GM12874 (cell line): ENCODE results near the gene SOWAHB.

Experiments
- CTCF ChIP-seq: IDR thresholded peaks from 2 replicates; pipeline ENCODE4 v1.5.1; 2011; ENCODE audit warnings: low read depth, mild to moderate bottlenecking, control low read depth, low read length, moderate library complexity; ENCODE audit not compliant: insufficient read depth

SOWAHB gene

DNA sequence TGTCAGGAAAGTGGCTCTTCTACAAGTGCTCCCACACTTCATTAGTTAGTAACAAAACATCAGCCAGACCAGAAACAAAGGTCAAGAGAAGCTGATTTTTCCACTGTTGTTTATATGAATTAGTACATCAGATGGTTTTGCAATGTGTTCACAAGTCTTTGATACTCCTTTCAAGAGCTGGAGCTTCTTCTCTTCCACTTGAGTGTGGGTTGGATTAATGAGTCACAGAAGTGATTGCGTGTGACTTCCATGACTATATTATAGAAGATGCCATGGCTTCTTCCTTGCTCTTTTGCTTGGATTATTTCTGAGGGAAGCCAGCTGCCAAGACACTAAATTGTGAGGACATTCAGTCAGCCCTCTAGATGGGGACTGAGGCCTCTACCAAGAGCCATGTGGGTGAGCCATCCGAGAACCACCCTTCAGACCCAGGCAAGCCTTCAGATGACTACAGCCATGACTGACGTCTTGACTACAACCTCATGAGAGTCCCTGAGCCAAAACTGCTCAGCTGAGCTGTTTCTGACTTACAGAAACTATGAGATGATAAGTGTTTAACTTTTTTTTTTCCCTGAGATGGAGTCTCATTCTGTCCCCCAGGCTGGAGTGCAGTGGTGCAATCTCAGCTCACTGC lies 18.1 kb downstream of the SOWAHB start:
- no peak for TF ChIP-seq CTCF

GRCh38 chr4:76874176-76874575 lies 23.8 kb downstream of the SOWAHB start:
- TF ChIP-seq CTCF: no peak

- no peak for TF ChIP-seq CTCF
Observed at GRCh38 chr4:76873495-76873894, 24.4 kb downstream of the SOWAHB start.

DNA sequence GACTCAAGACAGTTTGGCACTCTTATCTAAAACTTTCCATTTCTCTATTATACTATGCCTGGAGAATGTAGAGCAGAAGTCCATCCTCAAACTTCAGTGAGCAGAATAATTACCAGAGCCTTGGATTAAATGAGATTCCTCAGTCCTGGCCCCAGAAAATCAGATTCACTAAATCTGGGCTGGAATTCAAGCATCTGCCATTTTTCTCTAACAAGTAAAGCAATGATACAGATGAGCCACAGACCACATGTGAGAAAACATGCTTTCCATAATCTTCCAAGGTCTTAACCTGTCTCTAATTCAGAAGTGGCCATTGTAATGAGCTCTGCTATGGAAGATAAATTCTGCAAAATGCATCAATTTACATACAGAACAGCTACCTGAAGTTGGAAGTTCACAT lies 25.4 kb downstream of the SOWAHB start:
- TF ChIP-seq CTCF: no peak

DNA sequence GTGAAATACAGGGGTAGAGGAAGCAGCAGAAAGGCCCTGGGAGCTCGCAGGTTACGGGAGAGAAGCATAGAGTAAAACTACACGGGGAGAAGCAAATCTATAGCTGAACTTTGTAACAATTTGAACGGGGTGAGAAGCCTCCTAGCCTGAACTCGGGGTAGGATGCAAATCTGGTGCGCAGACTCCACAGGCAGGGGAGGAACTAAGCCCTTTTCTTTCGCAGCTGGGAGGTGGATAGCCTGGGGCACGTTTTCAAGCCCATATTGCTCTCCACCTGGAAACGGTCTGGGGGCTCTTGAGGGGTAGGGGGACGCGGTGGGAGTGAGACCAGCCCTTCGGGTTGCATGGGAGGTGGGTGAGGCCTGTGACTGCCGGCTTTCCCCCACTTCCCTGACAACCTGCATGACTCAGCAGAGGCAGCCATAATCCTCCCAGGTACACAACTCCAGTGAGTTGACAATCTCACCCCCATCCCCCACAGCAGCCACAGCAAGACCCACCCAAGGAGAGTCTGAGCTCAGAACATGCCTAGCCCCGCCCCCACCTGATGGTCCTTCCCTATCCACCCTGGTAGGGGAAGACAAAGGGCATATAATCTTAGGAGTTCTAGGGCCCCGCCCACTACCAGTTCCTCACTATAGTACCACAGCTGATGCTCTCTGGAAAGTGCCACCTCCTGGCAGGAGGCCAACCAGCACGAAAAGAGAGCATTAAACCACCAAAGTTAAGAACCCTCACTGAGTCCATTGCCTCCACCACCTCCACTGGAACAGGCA lies 29.9 kb downstream of the SOWAHB start:
- no peak for TF ChIP-seq CTCF

DNA sequence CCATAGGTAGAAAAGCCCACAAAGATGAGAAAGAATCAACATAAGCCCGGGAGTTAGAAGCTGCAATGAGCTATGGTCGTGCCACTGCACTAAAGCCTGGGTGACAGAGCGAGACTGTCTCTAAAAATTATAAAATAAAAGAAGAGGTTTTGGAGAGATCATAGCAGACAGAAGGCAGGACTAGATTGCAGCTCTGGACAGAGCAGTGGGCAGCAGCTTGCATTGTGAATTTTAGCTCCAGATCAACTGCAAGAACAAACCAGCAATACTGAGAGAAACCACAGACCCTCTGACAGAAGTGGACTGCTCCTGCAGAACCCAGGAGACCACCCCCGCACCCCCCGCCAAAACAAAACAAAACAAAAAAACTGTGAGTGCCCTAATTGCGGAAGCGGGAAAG lies 30.6 kb downstream of the SOWAHB start:
- TF ChIP-seq CTCF: no peak

DNA sequence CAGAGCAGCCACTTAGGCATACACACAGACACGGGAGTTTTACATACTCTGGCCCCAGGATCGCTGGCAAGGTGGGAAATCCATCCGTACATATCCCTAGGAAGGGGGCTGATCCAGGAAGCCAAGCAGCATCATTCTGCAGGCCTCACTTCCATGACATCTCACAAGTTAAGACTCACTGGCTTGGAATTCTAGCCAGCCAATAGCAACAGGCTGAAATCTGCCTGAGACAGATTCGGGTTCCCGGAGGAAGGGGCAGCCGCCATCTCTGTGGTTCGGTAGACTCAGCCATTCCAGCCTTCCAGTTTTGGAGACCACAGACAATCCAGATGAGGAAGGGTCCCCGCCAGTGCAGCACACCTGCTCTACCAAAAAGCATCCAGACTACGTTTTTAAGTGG lies 31.3 kb downstream of the SOWAHB start:
- no peak for TF ChIP-seq CTCF
